AG09319 (cell line): Measurements from ENCODE around the gene CLIP4.

Experiments used
- DNase-seq: peaks from one replicate; pipeline ENCODE4 v3.0.0-alpha.2; 2010; ENCODE audit warnings: low read depth; ENCODE audit errors: extremely low read depth
- TF ChIP-seq, protein P1 (sequence below): IDR thresholded peaks from 2 replicates; pipeline ENCODE4 v1.5.1; 2011; ENCODE audit warnings: low read depth, mild to moderate bottlenecking, inconsistent platforms, low read length, moderate library complexity

Gene CLIP4

DNA sequence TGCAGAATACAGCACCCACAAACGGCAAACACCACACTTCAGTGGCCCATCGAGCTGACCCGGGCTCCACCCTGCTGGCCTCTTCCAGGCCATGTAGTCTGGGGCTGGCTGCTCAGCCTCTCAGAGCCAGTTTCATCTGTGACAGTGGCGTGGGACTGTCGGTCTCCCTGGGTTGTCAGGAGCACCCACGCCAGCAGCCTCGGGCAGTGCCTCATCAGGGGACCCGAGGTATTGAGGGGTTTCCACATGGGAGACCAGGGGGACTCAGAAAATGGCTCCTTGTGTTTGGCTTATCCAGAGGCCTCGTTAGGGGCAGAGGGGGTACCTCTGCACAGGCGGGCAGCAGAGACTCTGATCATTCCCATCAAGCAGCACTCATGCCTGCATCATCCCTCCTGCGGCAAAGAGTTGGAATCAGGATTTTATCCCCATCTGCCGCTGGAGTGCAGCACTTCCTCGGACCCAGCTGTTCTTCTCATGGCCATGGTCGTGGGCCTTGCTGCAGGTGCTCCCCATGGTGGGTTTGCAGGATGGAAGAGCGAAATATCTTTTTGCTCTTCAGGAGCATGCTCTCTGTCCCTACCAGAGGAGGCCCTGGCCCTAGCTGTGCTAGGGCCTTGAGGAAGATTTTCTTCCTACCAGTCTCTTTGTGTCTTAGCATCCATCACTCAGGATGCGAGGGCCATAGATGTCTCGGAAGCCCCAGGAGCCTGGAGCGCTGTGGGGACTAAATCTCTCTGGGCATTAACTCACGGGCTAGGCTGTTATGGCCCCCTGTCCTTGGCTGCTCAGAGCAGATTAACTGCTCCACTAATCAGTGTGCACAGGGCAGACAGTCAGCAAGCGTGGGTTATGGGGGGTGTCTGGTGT lies 100.8 kb downstream of the CLIP4 start:
- no peak for DNase-seq
- TF ChIP-seq, protein P1, sequence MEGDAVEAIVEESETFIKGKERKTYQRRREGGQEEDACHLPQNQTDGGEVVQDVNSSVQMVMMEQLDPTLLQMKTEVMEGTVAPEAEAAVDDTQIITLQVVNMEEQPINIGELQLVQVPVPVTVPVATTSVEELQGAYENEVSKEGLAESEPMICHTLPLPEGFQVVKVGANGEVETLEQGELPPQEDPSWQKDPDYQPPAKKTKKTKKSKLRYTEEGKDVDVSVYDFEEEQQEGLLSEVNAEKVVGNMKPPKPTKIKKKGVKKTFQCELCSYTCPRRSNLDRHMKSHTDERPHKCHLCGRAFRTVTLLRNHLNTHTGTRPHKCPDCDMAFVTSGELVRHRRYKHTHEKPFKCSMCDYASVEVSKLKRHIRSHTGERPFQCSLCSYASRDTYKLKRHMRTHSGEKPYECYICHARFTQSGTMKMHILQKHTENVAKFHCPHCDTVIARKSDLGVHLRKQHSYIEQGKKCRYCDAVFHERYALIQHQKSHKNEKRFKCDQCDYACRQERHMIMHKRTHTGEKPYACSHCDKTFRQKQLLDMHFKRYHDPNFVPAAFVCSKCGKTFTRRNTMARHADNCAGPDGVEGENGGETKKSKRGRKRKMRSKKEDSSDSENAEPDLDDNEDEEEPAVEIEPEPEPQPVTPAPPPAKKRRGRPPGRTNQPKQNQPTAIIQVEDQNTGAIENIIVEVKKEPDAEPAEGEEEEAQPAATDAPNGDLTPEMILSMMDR: no peak

DNA sequence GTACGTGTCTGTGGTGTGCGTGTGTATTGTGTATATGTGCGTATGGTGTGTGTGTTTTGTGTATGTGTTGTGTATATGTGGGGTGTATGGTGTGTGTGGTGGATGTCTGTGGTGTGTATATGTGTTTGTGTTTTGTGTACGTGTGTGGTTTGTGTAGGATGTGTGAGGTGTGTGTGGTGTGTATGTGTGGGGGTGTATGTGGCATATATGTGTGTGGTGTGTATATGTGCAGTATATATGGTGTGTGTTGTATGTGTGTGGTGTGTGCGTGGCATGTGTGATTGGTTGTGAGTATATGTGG lies 101.3 kb downstream of the CLIP4 start:
- TF ChIP-seq, protein P1: no peak
- DNase-seq: no peak

DNA sequence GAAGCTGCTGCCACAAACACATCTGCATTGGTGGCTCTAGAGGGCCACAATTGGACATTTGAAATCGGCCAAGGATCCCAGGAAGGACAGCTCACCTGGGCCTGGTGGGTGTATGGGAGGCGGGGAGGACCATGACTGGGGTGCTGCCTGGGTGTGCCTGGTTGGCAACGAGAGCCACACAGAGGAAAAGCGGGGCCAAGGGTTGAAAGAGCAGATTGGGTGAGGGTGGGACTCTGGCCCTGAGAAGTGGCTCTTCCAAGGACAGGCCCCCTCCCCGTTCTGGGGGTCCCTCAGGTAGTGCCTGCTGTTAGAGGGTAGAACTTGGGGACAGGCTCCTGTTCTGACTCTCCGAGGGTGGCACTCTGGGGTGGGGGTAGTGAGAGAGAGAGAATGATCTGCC lies 102.9 kb downstream of the CLIP4 start:
- no peak for DNase-seq
- TF ChIP-seq, protein P1: no peak

DNA sequence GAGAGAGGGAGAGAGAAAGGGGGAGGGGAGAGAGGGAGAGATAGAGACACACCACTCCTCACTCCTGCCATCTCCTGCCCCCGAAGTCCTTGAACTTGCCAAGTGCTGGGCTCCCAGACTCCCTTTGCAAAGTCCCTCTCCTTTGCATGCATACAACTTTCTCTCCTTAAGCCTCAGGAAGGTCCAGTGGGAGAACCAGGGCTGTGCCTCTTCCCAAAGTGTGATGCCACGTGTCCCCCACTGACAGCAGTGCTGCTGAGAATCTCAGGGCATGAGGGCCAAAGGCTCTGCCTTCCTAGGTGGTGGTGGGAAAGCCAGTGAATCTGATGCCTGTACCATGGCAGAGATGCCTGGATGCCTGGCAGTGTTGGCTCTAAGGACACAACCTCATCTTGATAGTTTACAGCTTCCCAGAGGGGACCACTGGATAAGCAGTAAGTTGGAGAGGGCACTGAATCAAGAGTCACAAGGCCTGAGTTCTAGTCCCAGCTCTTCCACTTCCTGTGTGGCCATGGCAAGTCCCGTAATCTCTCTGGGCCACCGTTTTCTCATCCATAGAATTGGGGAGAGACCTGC lies 103.4 kb downstream of the CLIP4 start:
- TF ChIP-seq, protein P1: no peak
- DNase-seq: no peak

DNA sequence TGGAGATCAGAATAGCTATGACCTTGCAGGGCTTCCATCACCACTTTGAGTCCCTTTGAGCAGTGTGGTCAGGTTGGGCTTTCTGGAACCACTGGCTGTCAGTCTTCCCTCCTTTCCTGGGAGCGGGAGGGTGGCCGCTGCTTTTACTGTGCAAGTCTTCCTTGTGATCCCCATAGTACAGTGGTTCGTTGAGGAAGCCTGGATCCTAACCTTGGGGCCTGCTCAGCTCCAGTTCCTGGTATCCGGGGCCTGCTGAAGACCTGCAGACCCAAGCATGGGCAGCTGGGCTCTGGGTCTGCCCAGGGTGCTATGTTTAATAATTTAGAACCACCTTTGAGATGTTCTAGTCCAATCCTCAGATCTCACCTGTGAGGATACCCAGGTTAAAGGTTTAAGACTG lies 104.2 kb downstream of the CLIP4 start:
- TF ChIP-seq, protein P1: no peak

DNA sequence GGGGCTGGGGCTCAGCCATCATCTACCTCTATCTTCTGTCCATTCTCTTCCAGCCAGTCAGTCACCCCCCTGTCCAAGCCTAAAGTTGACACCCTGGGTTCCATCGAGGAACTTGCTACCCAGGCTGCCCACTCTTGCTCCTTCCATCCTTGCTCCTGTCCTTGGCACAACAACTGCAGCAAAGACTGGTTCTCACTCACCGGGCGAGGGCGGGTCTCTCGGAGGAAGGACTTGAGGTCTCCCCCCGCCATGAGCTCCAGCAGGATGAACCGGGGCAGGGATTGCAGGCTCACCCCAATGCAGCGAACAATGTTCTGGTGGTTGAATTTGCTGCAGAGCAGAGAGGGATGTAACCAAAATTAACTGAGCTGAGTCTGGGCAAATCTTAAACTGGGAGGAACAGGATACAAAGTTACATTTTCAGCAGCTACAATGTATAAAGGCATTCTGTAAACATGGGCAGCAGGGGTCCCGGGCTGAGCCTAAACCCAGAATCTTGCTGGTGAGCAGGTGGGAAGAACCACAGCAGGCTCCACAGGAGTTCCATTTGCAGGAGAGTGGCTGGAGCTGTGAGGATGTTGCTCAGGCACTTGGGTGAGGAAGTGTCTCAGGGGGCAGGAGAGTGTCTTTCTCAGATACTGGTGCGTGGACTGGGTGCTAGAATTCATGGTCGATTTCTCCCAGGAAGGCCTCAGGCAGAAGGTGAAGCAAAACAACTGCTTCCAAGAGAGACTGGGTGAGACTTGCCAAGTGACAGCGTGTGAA lies 105.5 kb downstream of the CLIP4 start:
- TF ChIP-seq, protein P1: no peak
- no peak for DNase-seq

More for the DNA sequence above, 104.2 kb downstream of the CLIP4 start:
- no peak for DNase-seq
